GM20000 (cell line): Measurements from ENCODE around the gene RBP3.

Source experiments
- DNase-seq: peaks from one replicate; pipeline ENCODE4 v3.0.0; 2012; ENCODE audit warnings: low spot score
- CTCF ChIP-seq: IDR thresholded peaks from 2 replicates; pipeline ENCODE4 v1.5.1; 2012; ENCODE audit warnings: mild to moderate bottlenecking, control low read depth; ENCODE audit errors: extremely low read depth, missing control alignments

RBP3 gene

DNA sequence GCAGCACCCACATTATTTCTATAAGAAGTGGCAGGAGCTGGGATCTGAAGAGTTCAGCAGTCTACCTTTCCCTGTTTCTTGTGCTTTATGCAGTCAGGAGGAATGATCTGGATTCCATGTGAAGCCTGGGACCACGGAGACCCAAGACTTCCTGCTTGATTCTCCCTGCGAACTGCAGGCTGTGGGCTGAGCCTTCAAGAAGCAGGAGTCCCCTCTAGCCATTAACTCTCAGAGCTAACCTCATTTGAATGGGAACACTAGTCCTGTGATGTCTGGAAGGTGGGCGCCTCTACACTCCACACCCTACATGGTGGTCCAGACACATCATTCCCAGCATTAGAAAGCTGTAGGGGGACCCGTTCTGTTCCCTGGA, 874 bp upstream of the RBP3 start:
- DNase-seq: no peak

GRCh38 chr10:47348661-47349470, 703 bp downstream of the RBP3 start:
- TF ChIP-seq CTCF: no peak
- DNase-seq: no peak

More for the DNA sequence above, 874 bp upstream of the RBP3 start:
- TF ChIP-seq CTCF: no peak

- no peak for TF ChIP-seq CTCF
- DNase-seq: no peak
Measured at GRCh38 chr10:47349516-47349915, 1.4 kb downstream of the RBP3 start.

DNA sequence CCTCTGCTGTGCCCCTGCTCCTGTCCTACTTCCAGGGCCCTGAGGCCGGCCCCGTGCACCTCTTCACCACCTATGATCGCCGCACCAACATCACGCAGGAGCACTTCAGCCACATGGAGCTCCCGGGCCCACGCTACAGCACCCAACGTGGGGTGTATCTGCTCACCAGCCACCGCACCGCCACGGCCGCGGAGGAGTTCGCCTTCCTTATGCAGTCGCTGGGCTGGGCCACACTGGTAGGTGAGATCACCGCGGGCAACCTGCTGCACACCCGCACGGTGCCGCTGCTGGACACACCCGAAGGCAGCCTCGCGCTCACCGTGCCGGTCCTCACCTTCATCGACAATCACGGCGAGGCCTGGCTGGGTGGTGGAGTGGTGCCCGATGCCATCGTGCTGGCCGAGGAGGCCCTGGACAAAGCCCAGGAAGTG, 1.8 kb downstream of the RBP3 start:
- no peak for TF ChIP-seq CTCF
- no peak for DNase-seq

- DNase-seq: no peak
- no peak for TF ChIP-seq CTCF
Measured at GRCh38 chr10:47350671-47351640, 2.8 kb downstream of the RBP3 start.

GRCh38 chr10:47351899-47352815, 4.0 kb downstream of the RBP3 start:
- no peak for DNase-seq
- no peak for TF ChIP-seq CTCF
